Stimulated activated naive CD8-positive, alpha-beta T cell treated with anti-CD3 and anti-CD28 coated beads, Interleukin-15, amount 100 ng/mL, for 72 hours (primary cell): ENCODE data around the gene EN1.
A peak's percentile ranks its signal among the peaks of the same experiment; 100 is the strongest.

Experiments
- ATAC-seq: fragments of 150-1000 bp; cut with Tn5 transposase; 2 replicates; pipeline ENCODE4 v1.10.0; 2021; ENCODE audit warnings: mild to moderate bottlenecking, moderate library complexity
- DNase-seq, 2 donors: peaks; one replicate each; pipeline ENCODE4 v3.0.0; 2021 to 2022
- H3K27ac Mint-ChIP-seq, 2 donors: one replicate each; pipeline ENCODE4 v1.8.0; 2022; ENCODE audit warnings: mild to moderate bottlenecking in 2 of 2, mixed read lengths in 2 of 2, moderate library complexity in 2 of 2
- H3K27me3 Mint-ChIP-seq: one replicate; pipeline ENCODE4 v1.8.0; 2022; ENCODE audit warnings: mixed read lengths
- H3K4me1 Mint-ChIP-seq: one replicate; pipeline ENCODE4 v1.8.0; 2022; ENCODE audit warnings: mild to moderate bottlenecking, mixed read lengths
- H3K4me3 Mint-ChIP-seq, 2 donors: one replicate each; pipeline ENCODE4 v1.8.0; 2022; ENCODE audit warnings: mild to moderate bottlenecking in 2 of 2, mixed read lengths in 2 of 2, moderate library complexity in 1 of 2
- H3K9me3 Mint-ChIP-seq, 2 donors: one replicate each; pipeline ENCODE4 v1.8.0; 2022; ENCODE audit warnings: mixed read lengths in 2 of 2

EN1 gene

GRCh38 chr2:118822572-118822971 lies 24.9 kb downstream of the EN1 start:
- Mint-ChIP-seq H3K9me3 (no peaks in the 10 kb centered on the region), H3K27me3 (peaks cover 71% of the 10 kb centered on the region), H3K4me1 (peaks cover 5% of the 10 kb centered on the region), H3K27ac (no peak overlapping the region), H3K4me3 (no peak overlapping the region)
- ATAC-seq (no peak), DNase-seq (no peak)

GRCh38 chr2:118822015-118822414 lies 25.4 kb downstream of the EN1 start:
- H3K27ac Mint-ChIP-seq, result no peak overlapping the region
- H3K4me3 Mint-ChIP-seq, result no peak overlapping the region
- H3K9me3 Mint-ChIP-seq, result no peaks in the 10 kb centered on the region
- DNase-seq (no peak), ATAC-seq (no peak)
- peaks cover 5% of the 10 kb centered on the region for H3K4me1 Mint-ChIP-seq
- H3K27me3 Mint-ChIP-seq, result peaks cover 77% of the 10 kb centered on the region

GRCh38 chr2:118817469-118817868 lies 30.0 kb downstream of the EN1 start:
- Mint-ChIP-seq H3K27me3 (peaks cover 92% of the 10 kb centered on the region), H3K27ac (no peak overlapping the region), H3K9me3 (no peaks in the 10 kb centered on the region), H3K4me3 (no peak overlapping the region), H3K4me1 (no peaks in the 10 kb centered on the region)
- ATAC-seq, result no peak
- DNase-seq, result no peak

GRCh38 chr2:118816669-118817068 lies 30.8 kb downstream of the EN1 start:
- Mint-ChIP-seq H3K9me3 (no peaks in the 10 kb centered on the region), H3K27ac (no peak overlapping the region), H3K4me3 (no peak overlapping the region), H3K4me1 (no peaks in the 10 kb centered on the region), H3K27me3 (peaks cover 92% of the 10 kb centered on the region)
- ATAC-seq (no peak), DNase-seq (no peak)

- no peak for ATAC-seq
- peaks cover 92% of the 10 kb centered on the region for H3K27me3 Mint-ChIP-seq
- no peaks in the 10 kb centered on the region for H3K9me3 Mint-ChIP-seq
- H3K4me1 Mint-ChIP-seq, result no peaks in the 10 kb centered on the region
- no peak overlapping the region for H3K27ac Mint-ChIP-seq
- H3K4me3 Mint-ChIP-seq, result no peak overlapping the region
- DNase-seq, result no peak
Measured at GRCh38 chr2:118815731-118816130, 31.7 kb downstream of the EN1 start.

- no peak overlapping the region for H3K27ac Mint-ChIP-seq
- DNase-seq, result no peak
- no peaks in the 10 kb centered on the region for H3K9me3 Mint-ChIP-seq
- ATAC-seq, result no peak
- H3K27me3 Mint-ChIP-seq, result peaks cover 92% of the 10 kb centered on the region
- no peak overlapping the region for H3K4me3 Mint-ChIP-seq
- H3K4me1 Mint-ChIP-seq, result no peaks in the 10 kb centered on the region
Measured at GRCh38 chr2:118815314-118815713, 32.1 kb downstream of the EN1 start.

- no peak for DNase-seq
- no peak for ATAC-seq
- no peaks in the 10 kb centered on the region for H3K4me1 Mint-ChIP-seq
- H3K27me3 Mint-ChIP-seq, result peaks cover 92% of the 10 kb centered on the region
- H3K27ac Mint-ChIP-seq, result no peak overlapping the region
- H3K4me3 Mint-ChIP-seq, result no peak overlapping the region
- no peaks in the 10 kb centered on the region for H3K9me3 Mint-ChIP-seq
Measured at GRCh38 chr2:118814368-118814767, 33.1 kb downstream of the EN1 start.

GRCh38 chr2:118813601-118814339 lies 33.7 kb downstream of the EN1 start:
- DNase-seq, result no peak
- H3K27me3 Mint-ChIP-seq, result peaks cover 92% of the 10 kb centered on the region
- H3K4me1 Mint-ChIP-seq, result no peaks in the 10 kb centered on the region
- no peaks in the 10 kb centered on the region for H3K9me3 Mint-ChIP-seq
- no peak overlapping the region for H3K4me3 Mint-ChIP-seq
- no peak overlapping the region for H3K27ac Mint-ChIP-seq
- no peak for ATAC-seq

GRCh38 chr2:118813111-118813510 lies 34.3 kb downstream of the EN1 start:
- no peak overlapping the region for H3K27ac Mint-ChIP-seq
- H3K4me1 Mint-ChIP-seq, result peaks cover 1% of the 10 kb centered on the region
- peaks cover 92% of the 10 kb centered on the region for H3K27me3 Mint-ChIP-seq

GRCh38 chr2:118812552-118812951 lies 34.9 kb downstream of the EN1 start:
- no peak for DNase-seq
- Mint-ChIP-seq H3K27ac (no peak overlapping the region), H3K4me3 (no peak overlapping the region), H3K9me3 (no peaks in the 10 kb centered on the region), H3K4me1 (peaks cover 5% of the 10 kb centered on the region), H3K27me3 (peaks cover 92% of the 10 kb centered on the region)
- ATAC-seq, result no peak

More at GRCh38 chr2:118813111-118813510, 34.3 kb downstream of the EN1 start:
- ATAC-seq (no peak), DNase-seq (no peak)
- H3K9me3 Mint-ChIP-seq, result no peaks in the 10 kb centered on the region
- no peak overlapping the region for H3K4me3 Mint-ChIP-seq

GRCh38 chr2:118811514-118812115 lies 35.8 kb downstream of the EN1 start:
- Mint-ChIP-seq H3K9me3 (no peaks in the 10 kb centered on the region), H3K27me3 (peaks cover 92% of the 10 kb centered on the region), H3K4me1 (peaks cover 5% of the 10 kb centered on the region), H3K4me3 (no peak overlapping the region), H3K27ac (no peak overlapping the region)
- ATAC-seq (no peak), DNase-seq (no peak)

GRCh38 chr2:118810766-118811165 lies 36.7 kb downstream of the EN1 start:
- ATAC-seq (peak; percentile 9), DNase-seq (no peak)
- Mint-ChIP-seq H3K27me3 (peaks cover 92% of the 10 kb centered on the region), H3K4me1 (peaks cover 5% of the 10 kb centered on the region), H3K27ac (no peak overlapping the region), H3K4me3 (no peak overlapping the region), H3K9me3 (no peaks in the 10 kb centered on the region)

- Mint-ChIP-seq H3K9me3 (no peaks in the 10 kb centered on the region), H3K4me1 (peaks cover 5% of the 10 kb centered on the region), H3K27me3 (peaks cover 84% of the 10 kb centered on the region), H3K27ac (no peak overlapping the region), H3K4me3 (peak overlapping the region; percentile 31 to 67)
- no peak for ATAC-seq
- DNase-seq, result no peak
Measured at GRCh38 chr2:118808429-118808809, 39.0 kb downstream of the EN1 start.

- Mint-ChIP-seq H3K4me1 (peaks cover 10% of the 10 kb centered on the region), H3K27ac (no peak overlapping the region), H3K27me3 (peaks cover 84% of the 10 kb centered on the region), H3K9me3 (no peaks in the 10 kb centered on the region), H3K4me3 (peak overlapping the region; percentile 31 to 67)
- ATAC-seq (no peak), DNase-seq (no peak)
Measured at GRCh38 chr2:118807668-118808428, 39.6 kb downstream of the EN1 start.

- no peak overlapping the region for H3K4me3 Mint-ChIP-seq
- H3K9me3 Mint-ChIP-seq, result no peaks in the 10 kb centered on the region
- H3K4me1 Mint-ChIP-seq, result peaks cover 11% of the 10 kb centered on the region
- no peak overlapping the region for H3K27ac Mint-ChIP-seq
- ATAC-seq, result no peak
- H3K27me3 Mint-ChIP-seq, result peaks cover 78% of the 10 kb centered on the region
- DNase-seq, result no peak
Measured at GRCh38 chr2:118806797-118807667, 40.4 kb downstream of the EN1 start.
